ENCODE measurements around the gene HIRA. TPM values are rescaled to one million over a fixed set of nuclear protein-coding genes. Genes with fewer than 3 reads are reported as not detected.

The HIRA gene
- total and polyA plus RNA-seq, 2 experiments from 2014 or later = 9.4 to 58.3 TPM

DNA sequence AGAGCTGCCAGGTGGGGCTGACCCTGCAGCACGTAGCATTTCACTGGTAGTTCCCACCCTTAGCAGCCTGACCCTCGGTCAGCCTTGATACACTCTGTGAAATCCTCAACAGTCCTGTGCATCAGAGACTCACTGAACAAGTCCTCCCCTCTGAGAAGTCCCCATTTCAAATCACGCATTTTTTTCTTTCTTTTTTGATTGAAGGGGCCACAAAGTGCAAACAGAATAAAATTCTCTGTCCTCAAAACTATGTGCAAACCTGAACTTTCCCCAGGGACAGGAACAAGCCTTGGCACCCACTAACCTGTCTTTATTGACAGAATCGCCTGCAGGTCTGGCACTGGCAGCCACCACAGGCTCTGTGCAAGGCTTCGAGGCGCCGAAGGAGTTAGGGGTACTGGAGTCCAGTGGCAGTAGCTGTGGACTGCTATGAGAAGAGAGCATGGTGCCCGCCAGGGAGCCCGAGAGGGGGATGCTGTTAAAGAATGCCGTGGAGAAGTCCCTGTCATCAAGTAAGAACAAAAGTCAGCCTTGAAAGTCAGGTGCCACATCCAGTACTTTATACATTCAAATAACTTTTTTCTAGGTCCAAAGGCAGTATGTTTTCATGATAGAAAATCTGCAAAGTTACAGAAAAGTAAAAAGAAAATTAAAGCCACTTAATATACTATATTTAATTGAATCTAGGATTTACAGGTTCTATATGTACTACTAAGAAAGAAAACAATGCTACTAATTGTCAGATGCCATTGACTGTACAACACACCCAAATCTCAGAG lies 53.8 kb downstream of the HIRA start (continued):
- TF ChIP-seq, protein P1, sequence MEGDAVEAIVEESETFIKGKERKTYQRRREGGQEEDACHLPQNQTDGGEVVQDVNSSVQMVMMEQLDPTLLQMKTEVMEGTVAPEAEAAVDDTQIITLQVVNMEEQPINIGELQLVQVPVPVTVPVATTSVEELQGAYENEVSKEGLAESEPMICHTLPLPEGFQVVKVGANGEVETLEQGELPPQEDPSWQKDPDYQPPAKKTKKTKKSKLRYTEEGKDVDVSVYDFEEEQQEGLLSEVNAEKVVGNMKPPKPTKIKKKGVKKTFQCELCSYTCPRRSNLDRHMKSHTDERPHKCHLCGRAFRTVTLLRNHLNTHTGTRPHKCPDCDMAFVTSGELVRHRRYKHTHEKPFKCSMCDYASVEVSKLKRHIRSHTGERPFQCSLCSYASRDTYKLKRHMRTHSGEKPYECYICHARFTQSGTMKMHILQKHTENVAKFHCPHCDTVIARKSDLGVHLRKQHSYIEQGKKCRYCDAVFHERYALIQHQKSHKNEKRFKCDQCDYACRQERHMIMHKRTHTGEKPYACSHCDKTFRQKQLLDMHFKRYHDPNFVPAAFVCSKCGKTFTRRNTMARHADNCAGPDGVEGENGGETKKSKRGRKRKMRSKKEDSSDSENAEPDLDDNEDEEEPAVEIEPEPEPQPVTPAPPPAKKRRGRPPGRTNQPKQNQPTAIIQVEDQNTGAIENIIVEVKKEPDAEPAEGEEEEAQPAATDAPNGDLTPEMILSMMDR (conservative IDR thresholded peaks at IDR 0.05; ENCODE audit: low read depth in 2 of 2) = no peak
- TF ChIP-seq, protein P2, sequence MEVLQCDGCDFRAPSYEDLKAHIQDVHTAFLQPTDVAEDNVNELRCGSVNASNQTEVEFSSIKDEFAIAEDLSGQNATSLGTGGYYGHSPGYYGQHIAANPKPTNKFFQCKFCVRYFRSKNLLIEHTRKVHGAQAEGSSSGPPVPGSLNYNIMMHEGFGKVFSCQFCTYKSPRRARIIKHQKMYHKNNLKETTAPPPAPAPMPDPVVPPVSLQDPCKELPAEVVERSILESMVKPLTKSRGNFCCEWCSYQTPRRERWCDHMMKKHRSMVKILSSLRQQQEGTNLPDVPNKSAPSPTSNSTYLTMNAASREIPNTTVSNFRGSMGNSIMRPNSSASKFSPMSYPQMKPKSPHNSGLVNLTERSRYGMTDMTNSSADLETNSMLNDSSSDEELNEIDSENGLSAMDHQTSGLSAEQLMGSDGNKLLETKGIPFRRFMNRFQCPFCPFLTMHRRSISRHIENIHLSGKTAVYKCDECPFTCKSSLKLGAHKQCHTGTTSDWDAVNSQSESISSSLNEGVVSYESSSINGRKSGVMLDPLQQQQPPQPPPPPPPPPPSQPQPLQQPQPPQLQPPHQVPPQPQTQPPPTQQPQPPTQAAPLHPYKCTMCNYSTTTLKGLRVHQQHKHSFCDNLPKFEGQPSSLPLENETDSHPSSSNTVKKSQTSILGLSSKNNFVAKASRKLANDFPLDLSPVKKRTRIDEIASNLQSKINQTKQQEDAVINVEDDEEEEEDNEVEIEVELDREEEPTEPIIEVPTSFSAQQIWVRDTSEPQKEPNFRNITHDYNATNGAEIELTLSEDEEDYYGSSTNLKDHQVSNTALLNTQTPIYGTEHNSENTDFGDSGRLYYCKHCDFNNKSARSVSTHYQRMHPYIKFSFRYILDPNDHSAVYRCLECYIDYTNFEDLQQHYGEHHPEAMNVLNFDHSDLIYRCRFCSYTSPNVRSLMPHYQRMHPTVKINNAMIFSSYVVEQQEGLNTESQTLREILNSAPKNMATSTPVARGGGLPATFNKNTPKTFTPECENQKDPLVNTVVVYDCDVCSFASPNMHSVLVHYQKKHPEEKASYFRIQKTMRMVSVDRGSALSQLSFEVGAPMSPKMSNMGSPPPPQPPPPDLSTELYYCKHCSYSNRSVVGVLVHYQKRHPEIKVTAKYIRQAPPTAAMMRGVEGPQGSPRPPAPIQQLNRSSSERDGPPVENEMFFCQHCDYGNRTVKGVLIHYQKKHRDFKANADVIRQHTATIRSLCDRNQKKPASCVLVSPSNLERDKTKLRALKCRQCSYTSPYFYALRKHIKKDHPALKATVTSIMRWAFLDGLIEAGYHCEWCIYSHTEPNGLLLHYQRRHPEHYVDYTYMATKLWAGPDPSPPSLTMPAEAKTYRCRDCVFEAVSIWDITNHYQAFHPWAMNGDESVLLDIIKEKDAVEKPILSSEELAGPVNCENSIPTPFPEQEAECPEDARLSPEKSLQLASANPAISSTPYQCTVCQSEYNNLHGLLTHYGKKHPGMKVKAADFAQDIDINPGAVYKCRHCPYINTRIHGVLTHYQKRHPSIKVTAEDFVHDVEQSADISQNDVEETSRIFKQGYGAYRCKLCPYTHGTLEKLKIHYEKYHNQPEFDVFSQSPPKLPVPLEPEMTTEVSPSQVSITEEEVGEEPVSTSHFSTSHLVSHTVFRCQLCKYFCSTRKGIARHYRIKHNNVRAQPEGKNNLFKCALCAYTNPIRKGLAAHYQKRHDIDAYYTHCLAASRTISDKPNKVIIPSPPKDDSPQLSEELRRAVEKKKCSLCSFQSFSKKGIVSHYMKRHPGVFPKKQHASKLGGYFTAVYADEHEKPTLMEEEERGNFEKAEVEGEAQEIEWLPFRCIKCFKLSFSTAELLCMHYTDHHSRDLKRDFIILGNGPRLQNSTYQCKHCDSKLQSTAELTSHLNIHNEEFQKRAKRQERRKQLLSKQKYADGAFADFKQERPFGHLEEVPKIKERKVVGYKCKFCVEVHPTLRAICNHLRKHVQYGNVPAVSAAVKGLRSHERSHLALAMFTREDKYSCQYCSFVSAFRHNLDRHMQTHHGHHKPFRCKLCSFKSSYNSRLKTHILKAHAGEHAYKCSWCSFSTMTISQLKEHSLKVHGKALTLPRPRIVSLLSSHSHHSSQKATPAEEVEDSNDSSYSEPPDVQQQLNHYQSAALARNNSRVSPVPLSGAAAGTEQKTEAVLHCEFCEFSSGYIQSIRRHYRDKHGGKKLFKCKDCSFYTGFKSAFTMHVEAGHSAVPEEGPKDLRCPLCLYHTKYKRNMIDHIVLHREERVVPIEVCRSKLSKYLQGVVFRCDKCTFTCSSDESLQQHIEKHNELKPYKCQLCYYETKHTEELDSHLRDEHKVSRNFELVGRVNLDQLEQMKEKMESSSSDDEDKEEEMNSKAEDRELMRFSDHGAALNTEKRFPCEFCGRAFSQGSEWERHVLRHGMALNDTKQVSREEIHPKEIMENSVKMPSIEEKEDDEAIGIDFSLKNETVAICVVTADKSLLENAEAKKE (CRISPR knock-in tag; IDR thresholded peaks at IDR 0.05) = no peak

DNA sequence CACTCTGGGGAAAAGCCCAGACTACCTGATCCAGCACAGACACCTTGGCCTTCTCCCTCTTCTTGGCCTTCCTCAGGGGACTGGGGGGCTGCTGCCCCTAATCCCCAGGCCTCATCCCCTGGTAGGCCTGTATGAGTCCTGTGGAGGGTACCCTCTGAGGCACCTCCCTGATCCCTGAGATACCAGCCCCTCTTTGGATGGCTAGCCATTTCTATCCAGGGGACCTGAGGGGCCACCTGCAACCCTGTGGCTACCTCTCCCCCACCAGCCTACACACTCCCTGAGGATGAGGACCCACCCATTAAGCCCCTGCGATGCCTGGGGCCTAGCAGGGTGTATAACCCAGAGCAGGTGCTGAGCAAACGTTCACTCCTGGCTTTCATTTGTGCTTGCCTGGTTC lies 54.6 kb downstream of the HIRA start:
- TF ChIP-seq ZNF331 (CRISPR knock-in tag; IDR thresholded peaks at IDR 0.05; ENCODE audit: low read depth) (no peak), JUNB (IDR thresholded peaks at IDR 0.05; ENCODE audit: unreplicated experiment) (no peak), ZNF114 (CRISPR knock-in tag; IDR thresholded peaks at IDR 0.05) (no peak), EZH2phosphoT487 (IDR thresholded peaks at IDR 0.05; ENCODE audit: unreplicated experiment) (no peak), EZH2 (IDR thresholded peaks at IDR 0.05; ENCODE audit: low read depth, unreplicated experiment) (no peak), STAT1 (IDR thresholded peaks at IDR 0.05; ENCODE audit: unreplicated experiment) (no peak)
- TF ChIP-seq, protein P1 (conservative IDR thresholded peaks at IDR 0.05; ENCODE audit: low read depth in 2 of 2) = no peak
- TF ChIP-seq, protein P3, sequence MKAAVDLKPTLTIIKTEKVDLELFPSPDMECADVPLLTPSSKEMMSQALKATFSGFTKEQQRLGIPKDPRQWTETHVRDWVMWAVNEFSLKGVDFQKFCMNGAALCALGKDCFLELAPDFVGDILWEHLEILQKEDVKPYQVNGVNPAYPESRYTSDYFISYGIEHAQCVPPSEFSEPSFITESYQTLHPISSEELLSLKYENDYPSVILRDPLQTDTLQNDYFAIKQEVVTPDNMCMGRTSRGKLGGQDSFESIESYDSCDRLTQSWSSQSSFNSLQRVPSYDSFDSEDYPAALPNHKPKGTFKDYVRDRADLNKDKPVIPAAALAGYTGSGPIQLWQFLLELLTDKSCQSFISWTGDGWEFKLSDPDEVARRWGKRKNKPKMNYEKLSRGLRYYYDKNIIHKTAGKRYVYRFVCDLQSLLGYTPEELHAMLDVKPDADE (IDR thresholded peaks at IDR 0.05) = no peak
- no peak overlapping the region for H3K27ac ChIP-seq (ENCODE audit: low read depth)
- no peak for DNase-seq (ENCODE audit: low spot score)
- no peaks in the 10 kb centered on the region for H3K27me3 ChIP-seq (ENCODE audit: insufficient read depth)
- H3F3A ChIP-seq (replicated peaks; ENCODE audit: low read depth) = no peaks in the 10 kb centered on the region
- no peak overlapping the region for H2AFZ ChIP-seq
- Mint-ChIP-seq H3K4me3 (no peak overlapping the region), H3K27ac (no peak overlapping the region), H3K4me1 (no peaks in the 10 kb centered on the region), H3K9me3 (no peaks in the 10 kb centered on the region), H3K27me3 (ENCODE audit: insufficient read depth, low read depth, poor library complexity) (peaks cover 7% of the 10 kb centered on the region), H3K36me3 (ENCODE audit: low read depth) (peaks cover 52% of the 10 kb centered on the region)
- H4K20me1 ChIP-seq (replicated peaks; ENCODE audit: insufficient read depth) = peaks cover 4% of the 10 kb centered on the region
- no peak overlapping the region for H3K4me2 ChIP-seq
- H3K9me2 ChIP-seq (ENCODE audit: insufficient read depth) = no peaks in the 10 kb centered on the region
- no peak for ATAC-seq
- H3K4me3 ChIP-seq = no peak overlapping the region
- no peaks in the 10 kb centered on the region for H3K79me2 ChIP-seq (replicated peaks; ENCODE audit: insufficient read depth)
- no peaks in the 10 kb centered on the region for H3K4me1 ChIP-seq (ENCODE audit: insufficient read depth)
- peaks cover 26% of the 10 kb centered on the region for H3K36me3 ChIP-seq (ENCODE audit: insufficient read depth)
